ENCODE data around the gene LCN6. TPM values are rescaled to one million over a fixed set of nuclear protein-coding genes. Genes with fewer than 3 reads are reported as not detected.

The LCN6 gene
- total and polyA plus RNA-seq, 2 of the 4 experiments (the other 2 are of a cell fraction), result not detected

DNA sequence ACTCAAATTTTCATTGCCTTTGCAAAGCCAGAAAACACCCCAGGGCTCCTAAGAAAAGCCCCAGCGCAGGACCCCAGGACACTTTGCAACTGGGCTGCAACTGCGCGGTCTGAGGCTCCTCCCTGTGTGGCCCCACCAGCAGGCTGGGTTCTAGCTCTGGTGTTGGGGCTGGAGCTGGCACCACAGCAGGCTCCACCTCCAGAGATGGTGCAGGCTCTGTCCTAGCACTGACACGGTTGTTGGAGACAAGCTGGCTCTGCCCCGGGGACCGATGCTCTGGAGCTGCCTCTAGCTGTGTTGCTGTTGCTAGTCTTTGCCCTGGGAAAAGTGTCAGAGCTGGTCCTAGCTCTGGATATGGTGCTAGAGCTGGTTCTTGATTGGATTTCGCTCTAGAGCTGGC lies 19.2 kb downstream of the LCN6 start:
- Histone ChIP-seq H3K4ac (ENCODE audit: low read depth, low read length) (peak overlapping the region; percentile 84; the same call in 1 of the 2 replicates), H4K5ac (ENCODE audit: low read depth, low read length) (no peak overlapping the region), H3K9ac (ENCODE audit: low read depth, low read length) (peak overlapping the region; percentile 48), H2BK20ac (ENCODE audit: low read depth, low read length) (no peak overlapping the region), H2BK15ac (ENCODE audit: low read depth, low read length) (no peak overlapping the region), H4K20me1 (ENCODE audit: insufficient read depth, low read length) (peaks cover 38% of the 10 kb centered on the region), H4K8ac (ENCODE audit: low read depth in 2 of 2, low read length in 2 of 2) (peak overlapping the region in 1 of 2 experiments; percentile 84; a peak in 2 of 4 replicates), H3K9me1 (ENCODE audit: insufficient read depth, low read length) (peaks cover 15% of the 10 kb centered on the region), H3K79me1 (ENCODE audit: low read depth in 1 of 2, low read length in 2 of 2) (peaks cover 22 to 67% of the 10 kb centered on the region in 2 experiments), H3K23ac (ENCODE audit: low read depth, low read length) (peak overlapping the region; percentile 71; the same call in 1 of the 2 replicates), H3K9me3 (ENCODE audit: control insufficient read depth, insufficient read depth, low read length) (no peaks in the 10 kb centered on the region), H3K4me3 (ENCODE audit: insufficient read depth, low read depth, low read length) (peak overlapping the region; percentile 98), H3K14ac (replicated peaks; ENCODE audit: low read depth, low read length) (no peak overlapping the region), H3K56ac (ENCODE audit: extremely low read depth, insufficient read depth, low read length) (no peak overlapping the region), H2BK5ac (ENCODE audit: low read depth, low read length, poor library complexity, severe bottlenecking) (no peak overlapping the region), H3K4me1 (ENCODE audit: control insufficient read depth, insufficient read depth, low read length) (peaks cover 14% of the 10 kb centered on the region), H4K91ac (ENCODE audit: insufficient read depth, low read depth, low read length) (peak overlapping the region; percentile 38; the same call in 1 of the 2 replicates), H3K27ac (ENCODE audit: insufficient read depth, low read length) (no peak overlapping the region), H2AK9ac (replicated peaks; ENCODE audit: low read depth, low read length, poor library complexity) (peak overlapping the region; percentile 55), H2AFZ (replicated peaks; ENCODE audit: low read length, poor library complexity) (peak overlapping the region; percentile 92), H3K27me3 (ENCODE audit: control insufficient read depth, insufficient read depth, low read length) (no peaks in the 10 kb centered on the region), H2BK120ac (ENCODE audit: low read depth, low read length) (no peak overlapping the region), H2AK5ac (ENCODE audit: low read depth, low read length) (no peak overlapping the region), H3K4me2 (ENCODE audit: low read depth, low read length) (peak overlapping the region; percentile 71), H3K18ac (ENCODE audit: low read depth, low read length) (no peak overlapping the region), H3K36me3 (ENCODE audit: control insufficient read depth, insufficient read depth, low read length) (peaks cover 22% of the 10 kb centered on the region)
- ChIA-PET POLR2A (ENCODE audit: unreplicated experiment) (no interaction called here), CTCF (no interaction called here)
- ATAC-seq (ENCODE audit: low read depth) (no peak), DNase-seq (no peak)
- WGBS, 2 experiments (ENCODE audit: extremely low coverage in 2 of 2, insufficient read length in 1 of 2), result no CpG with 5 or more reads among the region's 7 CpGs
- no peak for TF ChIP-seq CHD1 (IDR thresholded peaks at IDR 0.05; ENCODE audit: low read depth, low read length)
- dilution Hi-C loops (cut with HindIII; ENCODE audit: low sequenced_read_pairs, unreplicated experiment), result no loop called here
- BruUV-seq (replicated peaks), result no TSS peak
- in situ Hi-C loops (cut with MboI; ENCODE audit: low sequenced_read_pairs), result no loop called here
- intact Hi-C loops (cut with micrococcal nuclease), result no loop called here

Data from IMR-90 (cell line).